GM18508 (cell line): ENCODE data around the gene TOB1.

Source experiments
- ATAC-seq: cut with Tn5 transposase; IDR thresholded peaks from one replicate; pipeline ENCODE4 v1.9.1; 2021; ENCODE audit warnings: moderate number of reproducible peaks; ENCODE audit not compliant: insufficient read depth, unreplicated experiment

Gene TOB1

DNA sequence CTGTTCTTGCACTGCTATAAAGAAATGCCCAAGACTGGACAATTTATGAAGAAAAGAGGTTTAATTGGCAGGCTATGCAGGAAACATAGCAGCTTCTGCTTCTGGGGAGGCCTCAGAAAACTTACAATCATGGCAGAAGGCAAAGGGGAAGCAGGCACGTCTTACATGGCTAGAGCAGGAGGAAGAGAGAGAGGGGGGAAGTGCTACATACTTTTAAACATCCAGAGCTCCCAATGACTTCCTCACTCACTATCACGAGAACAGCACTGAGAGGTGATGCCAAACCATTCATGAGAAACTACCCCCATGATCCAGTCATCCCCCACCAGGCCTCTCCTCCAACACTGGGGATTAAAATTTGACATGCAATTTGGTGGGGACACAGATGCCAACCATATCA, 17.4 kb downstream of the TOB1 start:
- ATAC-seq, result no peak

DNA sequence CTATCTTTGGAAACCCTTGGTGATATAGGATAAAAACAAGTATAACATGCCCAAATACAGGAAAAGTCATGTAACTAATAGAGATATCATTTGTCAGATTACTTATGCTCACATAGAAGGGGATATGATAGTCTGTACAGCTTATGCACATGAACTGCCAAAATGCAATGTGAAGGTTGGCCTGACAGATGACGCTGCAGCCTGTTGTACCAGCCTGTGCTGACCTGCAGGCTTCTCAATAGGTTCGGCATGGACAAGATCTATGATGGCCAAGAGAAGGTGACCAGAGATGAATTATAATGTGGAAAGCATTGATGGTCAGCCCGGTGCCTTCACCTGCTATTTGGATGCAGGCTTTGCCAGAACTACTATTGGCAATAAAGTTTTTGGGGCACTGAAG, 18.1 kb downstream of the TOB1 start:
- ATAC-seq, result no peak

DNA sequence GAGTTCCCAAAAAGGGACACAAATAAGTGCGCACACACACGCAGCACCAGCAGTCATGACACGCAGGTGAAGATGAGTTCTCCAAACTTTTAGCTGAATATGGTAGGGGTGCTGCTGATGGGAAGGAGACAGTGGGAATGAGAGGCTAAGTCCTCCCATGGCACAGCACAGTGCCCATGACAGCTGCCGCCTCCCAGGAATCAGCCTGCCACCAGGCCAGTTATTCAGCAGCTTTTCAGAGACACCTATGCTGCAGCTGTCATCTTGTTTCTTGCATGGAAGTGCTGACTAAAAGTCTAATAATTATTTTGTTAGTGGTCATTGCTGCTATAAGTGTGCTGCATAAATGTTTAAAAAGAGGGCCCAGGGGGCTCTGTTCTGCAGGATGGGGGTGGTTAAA, 18.6 kb downstream of the TOB1 start:
- no peak for ATAC-seq

DNA sequence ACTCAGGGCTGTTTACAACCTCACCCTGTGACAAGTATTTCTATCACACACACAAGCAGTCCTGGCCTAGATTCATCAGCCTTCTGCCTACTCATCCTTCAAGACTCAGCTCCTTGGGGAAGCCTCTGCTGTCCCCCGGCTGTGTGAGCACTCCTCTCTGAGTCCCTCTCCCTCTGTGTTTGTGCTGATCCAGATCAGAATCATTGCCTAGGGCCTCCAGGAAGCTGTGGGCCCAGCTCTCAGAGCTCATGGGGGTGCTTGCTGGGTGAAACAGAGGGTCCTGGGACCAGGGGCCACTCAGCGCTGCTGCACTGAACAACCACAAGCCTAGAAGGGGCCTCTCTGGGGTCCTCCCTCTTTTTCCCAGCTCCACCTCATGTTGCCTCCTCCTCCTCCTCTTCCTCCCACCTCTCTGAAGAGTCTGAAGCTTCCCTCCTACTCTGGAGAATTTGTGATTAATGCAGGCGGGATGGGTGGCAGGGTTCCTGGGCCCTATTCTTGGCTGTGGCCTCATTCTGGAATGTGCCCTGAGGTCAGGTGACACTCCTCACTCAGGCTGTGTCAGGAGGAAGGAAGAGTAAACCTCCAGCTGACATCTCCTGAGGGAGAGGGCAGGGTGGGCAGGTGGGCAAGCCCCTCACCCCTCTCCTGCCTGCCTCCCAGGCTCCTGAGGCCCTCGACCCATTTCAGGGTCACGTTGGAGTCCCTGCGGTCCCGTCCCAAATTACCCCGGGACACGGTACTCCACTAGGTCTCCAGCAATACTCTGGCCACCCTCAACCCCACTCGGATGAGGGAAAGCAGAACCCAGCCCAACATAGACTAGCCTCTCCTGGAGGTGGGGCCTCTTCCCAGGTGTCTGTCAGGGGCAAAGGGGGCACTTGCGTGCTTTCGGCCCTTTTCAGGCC, 20.7 kb downstream of the TOB1 start:
- ATAC-seq, result no peak

DNA sequence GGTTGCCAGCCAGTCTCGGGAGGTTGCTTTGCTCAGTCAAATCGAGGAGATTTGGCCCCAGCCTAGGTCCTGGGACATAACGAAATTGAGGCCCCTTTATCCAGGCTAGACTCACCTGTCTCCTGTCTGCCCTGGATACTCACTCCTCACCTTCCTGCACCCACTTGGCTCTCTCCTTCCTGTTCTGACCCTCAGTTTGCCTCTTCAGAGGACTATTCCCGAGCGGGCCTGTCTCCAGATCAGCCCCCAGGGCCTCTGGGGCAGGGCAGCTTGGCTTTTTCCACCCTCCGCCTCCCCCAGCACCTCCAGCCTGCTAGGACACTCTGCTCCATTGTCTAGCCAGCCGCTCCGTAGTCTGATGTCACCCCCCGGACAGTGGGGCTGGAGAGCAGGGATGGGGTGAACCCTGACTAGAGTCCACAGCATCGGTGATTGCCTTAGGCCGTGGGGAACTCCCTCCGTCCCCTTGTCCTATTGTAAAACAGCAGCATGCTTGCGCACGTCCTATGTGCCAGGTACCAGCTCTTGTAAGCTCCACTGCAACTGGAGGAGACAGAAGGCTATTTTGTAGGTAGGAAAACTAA, 21.9 kb downstream of the TOB1 start:
- ATAC-seq, result no peak

DNA sequence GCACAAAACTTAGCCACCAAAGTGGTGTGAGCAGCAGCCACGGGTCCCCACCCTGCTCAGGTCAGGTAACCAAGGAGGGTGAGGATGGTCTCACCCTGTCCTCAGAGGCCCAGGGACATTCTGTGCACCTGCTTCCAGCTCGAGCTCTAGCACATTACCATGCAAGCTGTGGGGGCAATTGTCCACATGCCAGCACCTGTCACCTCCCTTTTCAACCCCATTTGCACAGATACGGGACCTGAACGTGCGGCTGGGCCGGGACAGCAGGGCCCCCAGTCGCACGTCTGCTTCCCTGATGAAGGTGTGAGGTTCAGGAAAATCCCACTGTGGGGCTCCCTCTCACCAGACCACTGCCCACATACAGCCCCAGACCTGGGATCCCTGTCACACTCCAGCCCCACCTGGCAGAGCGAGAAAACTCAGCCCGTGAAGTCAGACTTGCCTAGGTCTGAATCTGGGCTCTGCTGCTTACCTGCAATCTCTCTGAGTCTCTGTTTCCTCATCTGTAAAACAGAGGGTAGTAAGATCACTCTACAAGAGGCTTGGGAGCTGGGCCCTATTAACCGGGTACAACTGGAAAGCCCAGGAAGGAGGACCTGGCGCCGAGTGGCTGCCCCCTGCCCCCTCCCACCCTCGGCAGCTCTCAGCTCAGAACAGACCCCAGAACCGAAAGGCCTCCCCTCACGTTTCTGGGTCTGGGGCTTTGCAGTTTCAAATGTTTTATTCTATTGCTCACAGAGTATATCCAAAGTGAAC, 22.8 kb downstream of the TOB1 start:
- ATAC-seq, result no peak

DNA sequence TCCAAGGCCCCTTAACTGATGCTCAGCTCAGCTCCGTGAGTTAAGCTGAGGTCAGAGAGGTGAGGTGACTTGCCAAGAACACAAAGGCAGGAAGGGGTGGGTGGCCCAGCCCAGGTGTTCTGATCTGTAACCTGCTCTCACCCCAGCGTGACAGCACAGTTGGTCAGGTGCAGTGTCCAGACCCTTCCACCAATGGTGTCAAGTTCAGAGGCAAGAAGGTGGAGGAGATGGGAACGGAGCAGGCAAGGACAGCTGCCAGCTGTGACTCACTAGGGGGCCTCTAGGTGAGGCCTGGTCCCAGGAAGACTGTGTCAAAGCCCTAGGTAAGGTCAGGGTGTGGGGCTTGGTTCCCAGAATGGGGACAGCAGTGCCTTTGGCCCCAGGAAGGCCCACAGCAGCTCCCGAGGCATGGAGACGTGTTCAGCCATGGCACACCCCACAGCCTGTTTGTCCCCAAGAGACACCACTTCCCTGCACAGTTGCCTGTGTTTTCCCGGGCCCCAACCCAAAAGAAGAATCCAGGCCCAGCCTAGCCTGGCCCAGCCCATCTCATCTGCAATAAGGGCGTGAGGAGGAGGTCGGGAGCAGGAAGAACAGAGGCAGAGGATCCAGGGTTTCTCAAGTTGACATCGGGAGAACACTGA, 23.5 kb downstream of the TOB1 start:
- no peak for ATAC-seq

DNA sequence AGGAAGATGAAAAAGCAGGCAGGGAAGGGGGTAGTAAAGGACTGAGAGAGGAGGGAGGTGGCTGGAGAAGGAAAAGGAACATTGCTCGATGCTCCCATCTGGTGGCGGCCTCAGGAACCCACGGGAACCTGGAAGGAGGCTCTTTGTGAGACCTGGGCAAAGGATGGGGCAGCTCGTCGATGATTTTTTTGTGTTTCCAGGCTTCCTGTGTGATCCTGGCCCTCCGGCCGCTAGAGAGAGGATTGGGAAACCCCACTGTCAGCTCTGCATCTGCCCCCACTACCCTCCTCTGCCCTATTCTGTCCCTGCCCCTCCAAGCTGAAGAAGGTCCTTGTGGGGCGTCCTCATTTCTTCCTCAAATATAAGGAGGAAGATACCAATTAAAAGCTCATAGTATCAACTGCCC, 24.2 kb downstream of the TOB1 start:
- no peak for ATAC-seq

DNA sequence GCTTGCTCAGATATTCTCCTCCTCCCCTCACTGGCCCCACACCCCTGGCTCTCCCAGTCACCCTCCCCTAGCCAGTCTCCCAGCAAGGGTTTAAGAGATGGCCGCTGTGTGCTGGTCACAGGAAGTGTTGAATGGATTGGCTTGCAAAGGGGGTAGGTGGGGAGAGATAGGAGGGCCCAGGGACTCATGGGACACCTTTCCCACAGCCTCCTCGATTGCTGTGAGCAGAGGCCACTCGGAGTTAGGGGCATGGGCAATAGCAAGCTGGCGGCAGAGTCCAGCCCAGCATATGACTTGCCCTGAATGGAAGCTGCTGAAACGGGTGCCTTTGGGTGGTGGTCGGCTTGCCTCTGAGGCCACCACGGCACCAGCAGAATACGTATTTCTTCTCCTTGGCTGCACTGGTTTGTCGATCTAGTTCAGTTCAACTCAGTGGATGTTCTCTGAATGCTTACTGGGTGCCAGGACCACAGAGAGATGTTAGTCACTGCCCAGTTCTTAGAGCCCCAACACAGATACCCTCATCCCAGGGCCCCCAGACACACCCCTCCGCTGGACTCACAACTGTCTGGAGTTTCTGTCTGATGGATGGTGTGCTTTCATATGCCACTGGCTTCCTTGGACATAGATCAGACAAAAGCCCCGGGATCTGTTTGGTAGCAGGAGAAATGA, 24.7 kb downstream of the TOB1 start:
- no peak for ATAC-seq

DNA sequence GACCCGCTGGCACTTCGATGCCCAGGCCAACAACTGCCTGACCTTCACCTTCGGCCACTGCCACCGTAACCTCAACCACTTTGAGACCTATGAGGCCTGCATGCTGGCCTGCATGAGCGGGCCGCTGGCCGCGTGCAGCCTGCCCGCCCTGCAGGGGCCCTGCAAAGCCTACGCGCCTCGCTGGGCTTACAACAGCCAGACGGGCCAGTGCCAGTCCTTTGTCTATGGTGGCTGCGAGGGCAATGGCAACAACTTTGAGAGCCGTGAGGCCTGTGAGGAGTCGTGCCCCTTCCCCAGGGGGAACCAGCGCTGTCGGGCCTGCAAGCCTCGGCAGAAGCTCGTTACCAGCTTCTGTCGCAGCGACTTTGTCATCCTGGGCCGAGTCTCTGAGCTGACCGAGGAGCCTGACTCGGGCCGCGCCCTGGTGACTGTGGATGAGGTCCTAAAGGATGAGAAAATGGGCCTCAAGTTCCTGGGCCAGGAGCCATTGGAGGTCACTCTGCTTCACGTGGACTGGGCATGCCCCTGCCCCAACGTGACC, 25.8 kb downstream of the TOB1 start:
- no peak for ATAC-seq

DNA sequence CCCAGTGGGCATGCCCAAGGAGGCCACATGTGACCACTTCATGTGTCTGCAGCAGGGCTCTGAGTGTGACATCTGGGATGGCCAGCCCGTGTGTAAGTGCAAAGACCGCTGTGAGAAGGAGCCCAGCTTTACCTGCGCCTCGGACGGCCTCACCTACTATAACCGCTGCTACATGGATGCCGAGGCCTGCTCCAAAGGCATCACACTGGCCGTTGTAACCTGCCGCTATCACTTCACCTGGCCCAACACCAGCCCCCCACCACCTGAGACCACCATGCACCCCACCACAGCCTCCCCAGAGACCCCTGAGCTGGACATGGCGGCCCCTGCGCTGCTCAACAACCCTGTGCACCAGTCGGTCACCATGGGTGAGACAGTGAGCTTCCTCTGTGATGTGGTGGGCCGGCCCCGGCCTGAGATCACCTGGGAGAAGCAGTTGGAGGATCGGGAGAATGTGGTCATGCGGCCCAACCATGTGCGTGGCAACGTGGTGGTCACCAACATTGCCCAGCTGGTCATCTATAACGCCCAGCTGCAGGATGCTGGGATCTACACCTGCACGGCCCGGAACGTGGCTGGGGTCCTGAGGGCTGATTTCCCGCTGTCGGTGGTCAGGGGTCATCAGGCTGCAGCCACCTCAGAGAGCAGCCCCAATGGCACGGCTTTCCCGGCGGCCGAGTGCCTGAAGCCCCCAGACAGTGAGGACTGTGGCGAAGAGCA, 26.4 kb downstream of the TOB1 start:
- no peak for ATAC-seq

DNA sequence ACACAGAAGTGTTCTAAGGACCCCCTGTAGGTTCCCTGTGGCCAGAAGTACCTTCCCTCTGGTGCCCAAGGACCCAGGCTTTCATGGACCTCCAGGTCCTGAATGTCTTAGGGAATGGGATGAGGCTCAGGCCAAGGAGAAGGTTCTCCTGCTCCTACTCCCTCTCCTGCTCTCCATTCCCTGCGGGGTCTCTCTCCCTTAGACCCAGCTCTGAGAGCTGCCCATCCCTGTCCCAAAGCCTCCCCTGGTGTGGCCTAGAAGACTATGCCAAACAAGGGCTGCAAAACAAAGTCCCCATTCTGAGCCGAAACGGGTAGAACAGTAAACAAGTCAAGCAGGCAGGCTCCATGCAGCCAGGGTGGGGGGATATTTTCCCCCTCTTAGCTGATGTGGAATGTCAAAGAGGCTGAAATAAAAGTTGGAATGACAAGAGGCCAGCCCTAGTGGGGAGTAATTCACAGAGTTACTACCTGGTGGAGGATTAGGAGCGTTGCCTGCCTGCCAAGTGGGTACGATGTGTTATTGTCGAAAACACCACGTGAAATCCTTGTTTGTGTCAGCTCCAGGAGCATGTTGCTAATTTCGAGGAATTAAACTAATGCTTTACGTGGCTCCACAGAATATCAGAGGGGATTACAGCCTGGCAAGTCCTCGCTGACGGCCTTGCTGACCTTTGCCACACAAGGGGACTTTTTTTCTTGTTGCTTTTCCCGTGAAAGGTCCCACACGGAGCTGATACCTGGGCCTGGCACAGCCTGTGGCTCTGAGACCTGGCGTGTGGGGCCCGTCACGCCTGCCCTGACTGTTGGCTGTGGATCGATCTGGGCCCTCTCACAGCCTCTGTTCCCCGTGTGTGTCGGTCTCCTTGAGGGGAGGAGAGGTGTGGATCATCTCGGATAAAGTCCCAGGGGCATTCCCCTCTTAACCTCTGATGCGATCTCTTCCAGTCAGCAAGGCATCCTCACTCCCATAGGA, 27.9 kb downstream of the TOB1 start:
- ATAC-seq, result no peak

DNA sequence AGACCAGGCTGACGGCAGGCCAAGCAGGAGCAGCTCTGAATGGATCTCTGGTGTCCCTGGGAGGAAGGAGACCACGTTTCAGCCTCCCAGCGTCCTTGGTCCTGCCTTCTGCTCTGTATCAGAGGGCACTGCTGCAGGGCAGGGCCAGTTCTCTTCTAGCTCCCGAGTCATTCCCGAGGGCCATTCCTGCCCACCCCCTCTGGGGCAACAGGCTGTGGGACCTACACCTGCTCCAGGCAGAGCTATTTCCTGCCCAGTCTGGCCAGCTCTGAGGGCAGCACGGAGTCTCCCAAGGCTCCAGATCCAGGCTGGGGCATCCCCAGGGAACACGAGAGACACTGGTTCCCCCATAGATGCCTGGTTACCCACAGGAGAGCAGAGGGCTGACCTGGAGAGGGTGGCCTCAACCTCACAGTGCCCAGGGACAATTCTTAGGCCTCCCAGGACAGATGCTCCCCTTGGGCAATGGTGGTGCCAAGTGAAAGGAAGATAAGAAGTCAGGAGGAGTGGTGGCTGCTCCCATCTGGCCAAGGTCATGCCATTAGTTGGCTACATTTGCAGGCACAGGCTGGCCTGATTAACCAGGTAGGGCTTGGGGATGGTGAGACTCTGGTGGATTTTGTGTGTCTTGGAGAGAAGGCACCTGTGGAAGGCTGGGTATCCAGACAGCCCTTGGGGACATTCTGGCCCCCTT, 28.7 kb downstream of the TOB1 start:
- ATAC-seq, result no peak

DNA sequence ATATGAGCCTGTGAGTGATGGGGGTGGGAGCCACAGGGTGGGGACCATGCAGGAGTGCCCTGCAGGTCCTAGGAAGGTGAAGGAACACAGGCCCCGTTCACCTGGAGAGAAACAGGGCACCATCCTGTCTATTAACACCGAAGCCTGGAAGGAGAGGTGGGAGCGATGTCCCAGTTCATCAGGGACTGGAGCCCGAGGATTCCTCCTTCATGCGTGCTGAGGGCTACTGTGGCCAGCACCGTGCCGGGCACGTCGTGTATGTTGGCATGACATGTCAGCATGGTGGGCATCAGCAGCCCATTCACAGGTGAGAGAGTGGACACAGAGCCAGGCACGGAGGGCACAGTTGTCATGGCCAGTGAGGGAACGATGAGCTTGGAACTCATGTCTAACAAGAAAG, 29.3 kb downstream of the TOB1 start:
- ATAC-seq, result no peak

DNA sequence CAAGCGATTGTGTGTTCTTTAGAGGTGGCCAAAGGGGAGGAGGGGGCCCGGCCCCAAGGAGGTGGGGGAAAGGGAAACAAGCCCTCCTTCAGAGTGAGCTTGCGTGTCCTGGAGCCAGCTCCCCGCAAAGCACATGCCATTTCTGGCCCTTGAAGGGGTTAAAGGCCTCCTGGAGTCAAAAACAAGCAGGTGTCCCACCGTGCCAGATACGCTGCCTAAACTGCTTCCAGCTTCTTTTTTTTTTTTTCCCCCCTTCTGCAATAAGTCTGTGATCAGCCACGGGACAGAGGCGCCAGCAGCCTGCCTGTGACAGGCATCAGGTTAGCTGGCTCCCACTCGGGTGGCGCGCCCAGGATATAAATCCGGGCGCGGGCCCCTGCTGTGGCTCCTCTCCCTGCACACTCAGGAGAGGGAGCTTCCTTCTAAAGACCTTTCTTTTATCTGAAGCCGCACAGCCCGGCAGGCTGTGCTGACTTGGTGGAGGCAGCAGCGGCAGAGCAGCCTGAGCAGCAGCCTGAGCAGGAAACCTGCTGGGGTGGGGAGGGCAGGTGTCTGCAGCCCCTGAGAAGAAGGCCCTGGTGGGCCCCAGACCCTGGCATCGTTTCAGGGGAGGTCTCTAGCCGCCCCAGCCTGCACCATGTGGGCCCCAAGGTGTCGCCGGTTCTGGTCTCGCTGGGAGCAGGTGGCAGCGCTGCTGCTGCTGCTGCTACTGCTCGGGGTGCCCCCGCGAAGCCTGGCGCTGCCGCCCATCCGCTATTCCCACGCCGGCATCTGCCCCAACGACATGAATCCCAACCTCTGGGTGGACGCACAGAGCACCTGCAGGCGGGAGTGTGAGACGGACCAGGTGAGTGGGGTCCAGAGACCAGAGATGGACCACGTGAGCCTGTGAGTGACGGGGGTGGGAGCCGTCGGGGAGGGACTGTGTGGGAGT, 30.6 kb downstream of the TOB1 start, which contains the start of gene WFIKKN2:
TSS of gene WFIKKN2 (plus strand) at position 286 of the 934 bp plus-strand sequence. CDS start at position 638, 352 bp downstream.
- no peak for ATAC-seq
